AML-193 (cell line): ENCODE data around the gene DCAF5.
"Not testable (repeated sequence)": the region's sequence is repeated elsewhere in the genome, so short reads cannot be mapped to it uniquely, and the experiment has no call there.

ENCODE experiments used
- DNase-seq, 2 experiments: peaks; one replicate each; lab custom pipeline; 2025; lab: John Stamatoyannopoulos, UW

Gene DCAF5

DNA sequence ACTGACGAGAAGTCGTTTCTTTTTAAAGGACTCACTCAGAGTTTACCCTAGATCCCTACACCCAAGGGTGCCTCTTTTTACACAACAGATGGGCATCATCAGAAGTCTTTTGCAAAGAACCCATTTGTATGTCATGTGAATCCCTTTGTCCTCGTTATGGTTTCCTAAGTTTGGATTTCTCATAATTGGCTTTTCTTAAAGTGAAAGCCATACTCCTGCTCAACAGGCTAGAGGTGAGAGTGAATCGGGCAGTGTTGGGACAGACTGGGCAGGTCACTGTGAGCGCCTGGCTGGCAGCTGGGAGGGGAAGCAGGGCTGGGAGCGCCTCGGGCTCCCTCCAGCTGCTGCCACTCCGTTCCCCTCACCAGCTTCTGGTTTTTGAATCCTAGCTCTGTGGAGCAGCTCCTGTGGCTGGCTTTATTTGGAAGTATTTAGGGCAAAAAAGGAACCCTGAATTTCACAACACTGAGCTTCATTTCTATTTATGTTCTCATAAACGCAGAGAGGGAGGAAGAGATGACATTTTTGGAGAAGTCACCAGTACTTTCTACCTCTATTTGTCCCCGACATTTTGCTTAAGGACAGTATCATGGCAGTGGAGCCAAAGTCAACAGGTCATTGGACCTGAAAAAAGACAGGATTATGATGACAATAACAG, 110.0 kb downstream of the DCAF5 start:
- DNase-seq, result peak; percentile 84 to 91

DNA sequence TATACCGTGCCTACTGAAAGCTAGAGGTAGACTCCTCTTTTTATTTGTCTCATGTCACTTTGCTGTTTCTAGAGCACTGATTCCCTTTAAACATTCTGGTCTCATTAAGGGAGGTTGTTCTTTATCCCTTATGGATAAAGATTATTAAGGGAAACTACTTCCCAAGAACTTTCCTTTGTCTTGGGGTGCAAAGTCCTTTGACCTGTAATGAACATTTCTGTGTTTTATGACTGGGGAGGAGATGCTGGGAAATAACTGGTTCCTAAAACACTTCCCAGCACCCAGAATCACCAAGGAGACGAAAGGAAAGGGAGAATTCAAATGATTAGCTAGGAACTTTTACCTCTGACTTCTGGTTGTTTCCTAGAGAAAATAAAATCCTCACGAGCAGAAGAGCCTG, 110.6 kb downstream of the DCAF5 start:
- DNase-seq, result no peak

DNA sequence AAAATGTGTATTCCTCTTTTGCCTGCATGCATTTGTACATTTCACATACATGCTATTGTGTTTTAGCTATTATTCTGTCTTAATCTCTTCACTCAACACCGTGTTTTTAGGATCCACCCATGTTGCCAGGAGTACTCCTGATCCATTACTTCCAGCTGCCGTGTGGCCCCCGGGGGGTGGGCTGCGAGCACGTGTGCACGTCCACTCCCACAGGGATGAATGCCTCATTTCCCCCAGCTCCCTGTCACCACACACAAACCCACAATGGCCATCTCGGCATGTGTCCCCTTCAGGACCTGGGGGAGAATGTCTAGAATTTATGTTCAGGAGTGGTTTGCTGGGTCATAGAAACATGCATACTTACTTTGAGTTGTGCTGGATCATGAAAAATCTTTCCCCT, 111.1 kb downstream of the DCAF5 start:
- DNase-seq, result no peak

DNA sequence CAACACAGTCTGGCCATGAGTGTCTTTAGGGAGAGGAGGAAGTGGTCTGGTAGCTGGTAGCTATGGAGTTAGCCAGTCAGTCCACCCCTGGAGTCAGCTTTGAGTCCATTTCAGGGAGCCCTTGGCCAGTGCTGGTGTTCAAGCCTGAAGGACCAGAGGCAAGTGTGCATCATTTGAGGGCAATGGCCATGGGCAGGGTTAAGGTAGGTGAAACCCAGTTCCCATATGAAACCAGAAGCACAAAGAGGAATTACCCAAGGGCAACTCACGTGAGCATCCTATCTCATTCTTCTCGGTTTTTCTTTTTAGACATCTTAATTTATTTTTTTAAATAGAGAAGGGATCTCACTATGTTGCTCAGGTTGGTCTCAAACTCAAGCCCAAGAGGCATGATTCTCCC, 112.6 kb downstream of the DCAF5 start:
- no peak for DNase-seq

DNA sequence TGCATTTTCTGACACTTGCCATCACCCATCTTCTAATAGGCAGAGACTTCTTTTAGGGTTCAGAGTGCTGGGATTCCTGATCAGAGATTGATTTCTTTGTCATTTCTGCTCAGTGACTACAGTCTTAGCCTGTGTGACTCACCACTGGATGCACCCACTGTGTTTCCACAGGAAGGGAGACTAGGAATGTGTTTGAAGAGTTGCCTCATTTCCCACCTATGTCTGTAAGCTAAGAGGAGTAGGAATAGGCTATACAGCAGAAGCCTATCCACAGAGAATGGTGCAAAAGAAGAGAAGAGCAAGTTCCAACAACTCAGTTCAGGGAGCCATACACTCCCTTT, 113.7 kb downstream of the DCAF5 start:
- no peak for DNase-seq

- no peak for DNase-seq
These were observed 114.2 kb downstream of the DCAF5 start for GRCh38 chr14:69038455-69039287.

- DNase-seq, result no peak
These were observed 115.0 kb downstream of the DCAF5 start for GRCh38 chr14:69037790-69038454.

GRCh38 chr14:69036757-69037506, 116.0 kb downstream of the DCAF5 start:
- no peak for DNase-seq

GRCh38 chr14:69034612-69035262, 118.2 kb downstream of the DCAF5 start:
- no peak for DNase-seq

GRCh38 chr14:69027242-69027913, 125.5 kb downstream of the DCAF5 start:
- DNase-seq, result no peak

- no peak for DNase-seq
These were observed 129.9 kb downstream of the DCAF5 start for GRCh38 chr14:69023035-69023434.

DNA sequence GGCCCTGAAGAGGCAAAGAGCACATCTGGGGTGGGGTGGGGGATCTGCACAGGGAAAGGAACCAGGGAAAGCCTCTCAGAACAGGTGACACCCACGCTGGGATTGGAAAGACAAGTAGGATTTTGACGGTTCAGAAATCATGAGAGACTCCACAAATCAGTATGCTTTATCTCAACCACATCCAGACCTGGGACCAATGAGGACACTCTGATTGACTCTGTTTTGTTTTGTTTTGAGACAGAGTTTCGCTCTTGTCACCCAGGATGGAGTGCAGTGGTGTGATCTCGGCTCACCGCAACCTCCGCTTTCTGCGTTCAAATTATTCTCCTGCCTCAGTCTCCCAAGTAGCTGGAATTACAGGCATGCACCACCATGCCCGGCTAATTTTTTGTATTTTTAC, 130.8 kb downstream of the DCAF5 start:
- DNase-seq, result not testable (repeated sequence)

- DNase-seq, result no peak
These were observed 135.2 kb downstream of the DCAF5 start for GRCh38 chr14:69017706-69018105.

DNA sequence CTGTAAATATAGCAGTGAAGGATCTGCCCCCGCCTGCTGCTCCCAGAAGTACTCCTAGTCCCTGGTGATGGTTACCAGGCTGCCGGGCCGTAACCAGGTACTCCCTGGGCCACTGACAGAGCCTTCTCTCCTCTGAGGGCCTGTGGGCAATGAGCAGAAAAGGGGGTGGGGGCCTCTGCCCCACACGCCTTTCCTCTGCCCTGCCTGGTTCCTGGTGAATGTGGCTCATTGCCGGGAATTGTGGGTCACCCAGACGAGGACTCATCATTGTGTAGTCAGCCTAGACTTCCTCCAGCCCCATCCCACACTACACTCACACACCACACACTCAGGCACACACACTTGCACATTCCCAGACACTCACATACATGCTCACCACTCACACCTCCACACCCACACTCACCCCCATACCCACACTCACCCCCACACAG, 138.1 kb downstream of the DCAF5 start:
- DNase-seq, result no peak

- peak; percentile 98 to 99 for DNase-seq
These were observed 138.8 kb downstream of the DCAF5 start for GRCh38 chr14:69013943-69014782.

DNA sequence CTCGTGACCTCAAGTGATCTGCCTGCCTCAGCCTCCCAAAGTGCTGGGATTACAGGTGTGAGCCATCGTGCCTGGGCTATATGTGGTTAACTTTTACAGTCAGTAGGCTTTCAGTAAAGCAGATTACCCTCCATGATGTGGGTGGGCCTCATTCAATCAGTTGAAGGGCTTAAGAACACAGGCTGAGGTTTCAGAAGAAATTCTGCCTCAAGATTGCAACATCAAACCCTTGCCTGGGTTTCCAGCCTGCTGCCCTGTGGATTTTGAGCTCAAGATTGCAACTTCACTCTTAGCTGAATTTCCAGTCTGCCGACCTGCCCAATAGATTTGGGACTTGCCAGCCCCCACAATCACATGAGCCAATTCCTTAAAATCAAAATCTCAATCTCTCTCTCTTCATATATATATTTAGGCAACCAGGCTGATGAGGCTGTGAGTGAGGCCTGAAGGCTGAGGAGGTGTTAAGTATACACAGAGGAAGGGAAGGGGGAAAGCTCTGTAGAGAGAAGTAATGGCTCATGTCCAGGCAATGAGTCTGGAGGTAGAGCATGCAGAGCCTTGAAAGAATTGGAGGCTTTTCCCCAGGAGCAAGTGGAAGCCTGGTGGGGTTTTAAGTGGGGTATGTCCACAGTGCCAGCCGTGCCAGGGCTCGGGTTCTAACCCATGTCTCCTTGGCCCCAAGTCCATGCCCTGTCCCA, 140.5 kb downstream of the DCAF5 start:
- peak; percentile 71 to 75 for DNase-seq

- no peak for DNase-seq
These were observed 142.3 kb downstream of the DCAF5 start for GRCh38 chr14:69010648-69011047.

DNA sequence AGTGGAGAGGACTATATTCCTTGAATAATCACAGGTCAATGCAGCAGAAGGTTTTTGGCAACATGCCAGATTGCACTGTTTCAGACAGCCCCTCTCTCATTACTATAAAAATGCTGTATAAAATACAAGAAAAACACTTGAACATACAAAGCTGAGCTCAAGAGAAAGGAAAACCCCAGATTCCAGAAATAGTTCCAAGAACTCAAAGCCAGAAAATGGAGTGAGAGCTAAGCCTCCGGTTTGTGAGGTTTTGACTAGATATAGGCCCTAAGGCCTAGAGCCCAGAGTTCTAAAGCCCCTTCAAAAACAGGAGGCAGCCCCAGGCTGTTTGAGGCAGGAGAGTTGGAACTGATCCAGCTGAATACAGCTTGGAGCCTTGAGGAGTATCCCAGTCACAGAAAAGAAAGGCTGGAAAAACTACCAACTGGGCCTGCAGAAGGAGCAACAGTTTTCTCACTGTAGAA, 144.5 kb downstream of the DCAF5 start:
- no peak for DNase-seq

GRCh38 chr14:69006346-69006745, 146.6 kb downstream of the DCAF5 start:
- DNase-seq, result no peak
